HCT116 (cell line): ENCODE results near the gene TENM3. TPM values are rescaled to one million over a fixed set of nuclear protein-coding genes. Genes with fewer than 3 reads are reported as not detected.

ENCODE experiments used
- ATAC-seq: fragments of 200-7000 bp; cut with Tn5 transposase; 2 replicates; pipeline ENCODE4 v1.9.1; 2020; ENCODE audit warnings: mild to moderate bottlenecking, moderate library complexity
- BruUV-seq: library from RNA; stranded (reverse); fragments of 400-500 nt; replicated peaks from 2 replicates; lab custom pipeline; 2021; lab: Mats Ljungman, UMichigan
- CTCF ChIA-PET: fragments of 300-600 bp; sonication (Branson Sonifier 250); formaldehyde crosslinking; loops from one replicate; lab custom pipeline; 2021; ENCODE audit warnings: antibody characterized with exemption; lab: Charles Lee
- POLR2A ChIA-PET: fragments of 300-600, 350-600 bp; sonication (Branson Sonifier 250); formaldehyde crosslinking; loops from one replicate; lab custom pipeline; 2021; ENCODE audit warnings: antibody characterized with exemption; lab: Charles Lee
- RAD21 ChIA-PET, 2 experiments: fragments of 300-600 bp; sonication (Branson Sonifier 250); formaldehyde crosslinking; loops; one replicate each; lab custom pipeline; 2023; ENCODE audit warnings: low total read pairs in 2 of 2; ENCODE audit not compliant: uncharacterized antibody in 2 of 2, unreplicated experiment in 2 of 2, low non-redundant PET in 1 of 2; lab: Charles Lee
- DNase-seq: peaks from one replicate; pipeline ENCODE4 v3.0.0-alpha.2; 2010; ENCODE audit warnings: low read depth, low spot score
- H2AFZ ChIP-seq: fragments of 200-600 bp; shearing (Covaris generic), sonication (generic); 2 replicates; pipeline ENCODE4 v1.6.1; 2017; ENCODE audit warnings: low read depth, mixed run types, mixed read lengths, antibody characterized with exemption, low read length; ENCODE audit not compliant: poor library complexity, severe bottlenecking
- H3K27ac ChIP-seq: 2 replicates; pipeline ENCODE4 v1.5.1; 2012; ENCODE audit warnings: low read depth, low read length
- H3K27me3 ChIP-seq: fragments of 200-600 bp; sonication (generic); 2 replicates; pipeline ENCODE4 v1.6.1; 2016; ENCODE audit warnings: mixed run types, low read length, mixed read lengths; ENCODE audit not compliant: insufficient read depth
- H3K36me3 ChIP-seq, 2 experiments: fragments of 200-500 bp in 1 of 2; fragments of 200-600 bp in 1 of 2; sonication (Bioruptor generic) in 1 of 2; sonication (generic) in 1 of 2; 2 replicates each; pipeline versions ENCODE4 v1.5.1 to v1.6.1; 2014 to 2016; ENCODE audit warnings: low read length in 2 of 2, inconsistent platforms in 1 of 2, mixed read lengths in 1 of 2, mixed run types in 1 of 2; ENCODE audit not compliant: insufficient read depth in 2 of 2, control insufficient read depth in 1 of 2
- H3K4me1 ChIP-seq, 2 experiments: fragments of 200-600 bp in 1 of 2; sonication (generic) in 1 of 2; 2 replicates each; pipeline versions ENCODE4 v1.5.1 to v1.6.1; 2012 to 2017; ENCODE audit warnings: low read length in 2 of 2, inconsistent platforms in 1 of 2, mild to moderate bottlenecking in 1 of 2, mixed read lengths in 1 of 2, mixed run types in 1 of 2, moderate library complexity in 1 of 2; ENCODE audit not compliant: insufficient read depth in 2 of 2, control insufficient read depth in 1 of 2
- H3K4me2 ChIP-seq: fragments of 200-600 bp; sonication (generic); 2 replicates; pipeline ENCODE4 v1.6.1; 2017; ENCODE audit warnings: mixed run types, low read length, mixed read lengths
- H3K4me3 ChIP-seq, 2 experiments: fragments of 200-600 bp in 1 of 2; sonication (generic) in 1 of 2; replicated peaks in 1 of 2; 2 replicates each; pipeline ENCODE4 v1.5.1; 2011 to 2016; ENCODE audit warnings: low read length in 2 of 2, control low read depth in 1 of 2, low read depth in 1 of 2, mild to moderate bottlenecking in 1 of 2, mixed read lengths in 1 of 2, mixed run types in 1 of 2
- H3K79me2 ChIP-seq: fragments of 200-600 bp; sonication (generic); 2 replicates; pipeline ENCODE4 v1.6.1; 2017; ENCODE audit warnings: mild to moderate bottlenecking, mixed run types, low read length, moderate library complexity, mixed read lengths; ENCODE audit not compliant: insufficient read depth
- H3K9ac ChIP-seq: fragments of 200-600 bp; sonication (generic); 2 replicates; pipeline ENCODE4 v1.6.1; 2016; ENCODE audit warnings: low read length, mixed read lengths
- H3K9me2 ChIP-seq: fragments of 200-600 bp; sonication (generic), shearing (Covaris generic); 2 replicates; pipeline ENCODE4 v1.6.1; 2017; ENCODE audit warnings: mixed run types, mild to moderate bottlenecking, moderate library complexity; ENCODE audit not compliant: insufficient read depth
- H3K9me3 ChIP-seq, 2 experiments: fragments of 200-500 bp in 1 of 2; fragments of 200-600 bp in 1 of 2; sonication (Bioruptor generic) in 1 of 2; sonication (generic) in 1 of 2; 2 replicates each; pipeline ENCODE4 v1.6.1; 2014 to 2017; ENCODE audit warnings: low read length in 2 of 2, mixed read lengths in 2 of 2, inconsistent platforms in 1 of 2, low read depth in 1 of 2, mild to moderate bottlenecking in 1 of 2, mixed run types in 1 of 2, moderate library complexity in 1 of 2; ENCODE audit not compliant: control insufficient read depth in 1 of 2, insufficient read depth in 1 of 2
- H4K20me1 ChIP-seq: fragments of 200-600 bp; sonication (generic), shearing (Covaris generic); 2 replicates; pipeline ENCODE4 v1.6.1; 2017; ENCODE audit warnings: mixed run types, mild to moderate bottlenecking, moderate library complexity; ENCODE audit not compliant: insufficient read depth
- ATF3 ChIP-seq: IDR thresholded peaks from 2 replicates; pipeline ENCODE4 v1.6.1; 2012
- CBX3 ChIP-seq: IDR thresholded peaks from 2 replicates; pipeline ENCODE4 v1.6.1; 2012; ENCODE audit warnings: low read depth
- EZH2 ChIP-seq: fragments of 200-600 bp; sonication (generic); IDR thresholded peaks from 2 replicates; pipeline ENCODE4 v1.6.1; 2017; ENCODE audit warnings: antibody characterized with exemption, mixed run types
- EZH2phosphoT487 ChIP-seq: fragments of 200-600 bp; IDR thresholded peaks from 2 replicates; pipeline ENCODE4 v1.6.1; 2018; ENCODE audit warnings: antibody characterized with exemption, borderline replicate concordance
- FOSL1 ChIP-seq: IDR thresholded peaks from 2 replicates; pipeline ENCODE4 v1.6.1; 2012; ENCODE audit warnings: low read depth
- JUND ChIP-seq: IDR thresholded peaks from 2 replicates; pipeline ENCODE4 v1.6.1; 2012
- POLR2A ChIP-seq: IDR thresholded peaks from 2 replicates; pipeline ENCODE4 v1.7.0; 2011; ENCODE audit warnings: borderline replicate concordance; ENCODE audit not compliant: insufficient read depth, insufficient read length; ENCODE audit errors: extremely low read depth
- POLR2AphosphoS5 ChIP-seq: IDR thresholded peaks from 2 replicates; pipeline ENCODE4 v1.6.1; 2011; ENCODE audit warnings: mild to moderate bottlenecking, low read depth, low read length, moderate library complexity
- RAD21 ChIP-seq: IDR thresholded peaks from 2 replicates; pipeline ENCODE4 v1.6.1; 2012; ENCODE audit warnings: low read depth, mild to moderate bottlenecking
- SIN3A ChIP-seq: IDR thresholded peaks from 2 replicates; pipeline ENCODE4 v1.6.1; 2012; ENCODE audit warnings: low read depth
- SP1 ChIP-seq: IDR thresholded peaks from 2 replicates; pipeline ENCODE4 v1.6.1; 2012; ENCODE audit warnings: low read depth
- ZBTB33 ChIP-seq: IDR thresholded peaks from 2 replicates; pipeline ENCODE4 v1.6.1; 2011; ENCODE audit warnings: mild to moderate bottlenecking, low read length, moderate library complexity; ENCODE audit not compliant: insufficient replicate concordance; ENCODE audit errors: extremely low read depth
- intact Hi-C: fragments of 100-400 bp; cut with micrococcal nuclease; formaldehyde crosslinking; loops from 2 replicates; pipeline ENCODE4 v1.10.0; 2022
- total RNA-seq: library from RNA; stranded (reverse); gene quantifications from one replicate; pipeline ENCODE4 v1.2.1, GENCODE V29; 2021; ENCODE audit not compliant: unreplicated experiment
- TF ChIP-seq, protein P1 (sequence below): IDR thresholded peaks from 2 replicates; pipeline ENCODE4 v1.6.1; 2012; ENCODE audit warnings: low read depth
- TF ChIP-seq, protein P2 (sequence below): IDR thresholded peaks from 2 replicates; pipeline ENCODE4 v1.6.1; 2012
- TF ChIP-seq, protein P3 (sequence below), 3 experiments: fragments of 200-600 bp in 1 of 3; sonication (generic) in 1 of 3; IDR thresholded peaks in 2 of 3; conservative IDR thresholded peaks in 1 of 3; 2 replicates each; pipeline ENCODE4 v1.5.1; 2012 to 2017; ENCODE audit warnings: low read depth in 2 of 3, low read length in 2 of 3, antibody characterized with exemption in 1 of 3, borderline replicate concordance in 1 of 3, control low read depth in 1 of 3, mild to moderate bottlenecking in 1 of 3, mixed read lengths in 1 of 3, mixed run types in 1 of 3, moderate library complexity in 1 of 3; ENCODE audit not compliant: insufficient read depth in 1 of 3

TENM3 gene
- total RNA-seq, 1 experiment from 2014 or later, result 0.54 TPM

DNA sequence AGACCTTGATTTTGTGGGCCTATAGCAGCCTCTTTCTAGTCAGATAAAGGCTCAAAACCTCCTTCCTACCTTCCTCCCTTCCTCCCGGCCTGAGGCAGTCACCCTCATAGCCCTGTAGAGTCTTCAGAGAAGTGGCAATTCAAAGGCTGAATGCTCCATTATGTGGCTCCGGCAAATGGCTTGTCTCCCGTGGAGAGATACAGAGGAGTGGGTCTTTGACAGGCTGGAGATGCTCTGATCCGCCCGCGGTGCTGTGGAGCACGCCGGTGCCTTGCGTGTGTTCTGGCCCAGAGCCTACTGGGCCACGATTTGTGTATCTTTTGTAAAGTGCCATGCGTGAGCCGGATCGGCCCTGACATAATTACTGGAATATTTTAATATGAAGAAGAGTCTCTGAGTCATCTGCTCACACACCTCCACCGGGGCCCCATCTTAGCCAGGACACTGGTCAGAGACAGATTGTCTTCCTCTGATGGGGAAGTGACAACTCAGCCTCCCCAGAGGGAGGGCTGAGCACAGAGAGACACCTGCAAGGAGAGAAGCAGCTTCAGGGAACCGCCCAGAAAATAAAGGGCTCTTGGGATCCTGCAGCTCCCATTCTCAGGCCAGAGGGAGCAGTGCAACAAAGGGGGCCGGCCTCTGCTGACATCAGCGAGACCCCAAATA is 585.3 kb downstream of the TENM3 start:
- BruUV-seq, result no TSS peak
- DNase-seq (no peak), ATAC-seq (no peak)
- Histone ChIP-seq H3K36me3 (no peaks in the 10 kb centered on the region), H3K9me3 (no peaks in the 10 kb centered on the region), H2AFZ (no peak overlapping the region), H3K9ac (no peak overlapping the region), H3K4me1 (no peaks in the 10 kb centered on the region), H3K4me3 (no peak overlapping the region), H3K4me2 (no peak overlapping the region), H4K20me1 (no peaks in the 10 kb centered on the region), H3K79me2 (no peaks in the 10 kb centered on the region), H3K9me2 (no peaks in the 10 kb centered on the region), H3K27ac (no peak overlapping the region), H3K27me3 (peaks cover 10% of the 10 kb centered on the region; the same call in 1 of the 2 replicates)
- TF ChIP-seq EZH2 (no peak), EZH2phosphoT487 (no peak), FOSL1 (no peak), JUND (no peak), POLR2A (no peak), ATF3 (no peak), ZBTB33 (no peak), RAD21 (no peak), POLR2AphosphoS5 (no peak), SP1 (no peak), SIN3A (no peak), CBX3 (no peak)
- TF ChIP-seq, protein P1, sequence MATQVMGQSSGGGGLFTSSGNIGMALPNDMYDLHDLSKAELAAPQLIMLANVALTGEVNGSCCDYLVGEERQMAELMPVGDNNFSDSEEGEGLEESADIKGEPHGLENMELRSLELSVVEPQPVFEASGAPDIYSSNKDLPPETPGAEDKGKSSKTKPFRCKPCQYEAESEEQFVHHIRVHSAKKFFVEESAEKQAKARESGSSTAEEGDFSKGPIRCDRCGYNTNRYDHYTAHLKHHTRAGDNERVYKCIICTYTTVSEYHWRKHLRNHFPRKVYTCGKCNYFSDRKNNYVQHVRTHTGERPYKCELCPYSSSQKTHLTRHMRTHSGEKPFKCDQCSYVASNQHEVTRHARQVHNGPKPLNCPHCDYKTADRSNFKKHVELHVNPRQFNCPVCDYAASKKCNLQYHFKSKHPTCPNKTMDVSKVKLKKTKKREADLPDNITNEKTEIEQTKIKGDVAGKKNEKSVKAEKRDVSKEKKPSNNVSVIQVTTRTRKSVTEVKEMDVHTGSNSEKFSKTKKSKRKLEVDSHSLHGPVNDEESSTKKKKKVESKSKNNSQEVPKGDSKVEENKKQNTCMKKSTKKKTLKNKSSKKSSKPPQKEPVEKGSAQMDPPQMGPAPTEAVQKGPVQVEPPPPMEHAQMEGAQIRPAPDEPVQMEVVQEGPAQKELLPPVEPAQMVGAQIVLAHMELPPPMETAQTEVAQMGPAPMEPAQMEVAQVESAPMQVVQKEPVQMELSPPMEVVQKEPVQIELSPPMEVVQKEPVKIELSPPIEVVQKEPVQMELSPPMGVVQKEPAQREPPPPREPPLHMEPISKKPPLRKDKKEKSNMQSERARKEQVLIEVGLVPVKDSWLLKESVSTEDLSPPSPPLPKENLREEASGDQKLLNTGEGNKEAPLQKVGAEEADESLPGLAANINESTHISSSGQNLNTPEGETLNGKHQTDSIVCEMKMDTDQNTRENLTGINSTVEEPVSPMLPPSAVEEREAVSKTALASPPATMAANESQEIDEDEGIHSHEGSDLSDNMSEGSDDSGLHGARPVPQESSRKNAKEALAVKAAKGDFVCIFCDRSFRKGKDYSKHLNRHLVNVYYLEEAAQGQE, result no peak
- TF ChIP-seq, protein P2, sequence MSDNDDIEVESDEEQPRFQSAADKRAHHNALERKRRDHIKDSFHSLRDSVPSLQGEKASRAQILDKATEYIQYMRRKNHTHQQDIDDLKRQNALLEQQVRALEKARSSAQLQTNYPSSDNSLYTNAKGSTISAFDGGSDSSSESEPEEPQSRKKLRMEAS, result no peak
- TF ChIP-seq, protein P3, sequence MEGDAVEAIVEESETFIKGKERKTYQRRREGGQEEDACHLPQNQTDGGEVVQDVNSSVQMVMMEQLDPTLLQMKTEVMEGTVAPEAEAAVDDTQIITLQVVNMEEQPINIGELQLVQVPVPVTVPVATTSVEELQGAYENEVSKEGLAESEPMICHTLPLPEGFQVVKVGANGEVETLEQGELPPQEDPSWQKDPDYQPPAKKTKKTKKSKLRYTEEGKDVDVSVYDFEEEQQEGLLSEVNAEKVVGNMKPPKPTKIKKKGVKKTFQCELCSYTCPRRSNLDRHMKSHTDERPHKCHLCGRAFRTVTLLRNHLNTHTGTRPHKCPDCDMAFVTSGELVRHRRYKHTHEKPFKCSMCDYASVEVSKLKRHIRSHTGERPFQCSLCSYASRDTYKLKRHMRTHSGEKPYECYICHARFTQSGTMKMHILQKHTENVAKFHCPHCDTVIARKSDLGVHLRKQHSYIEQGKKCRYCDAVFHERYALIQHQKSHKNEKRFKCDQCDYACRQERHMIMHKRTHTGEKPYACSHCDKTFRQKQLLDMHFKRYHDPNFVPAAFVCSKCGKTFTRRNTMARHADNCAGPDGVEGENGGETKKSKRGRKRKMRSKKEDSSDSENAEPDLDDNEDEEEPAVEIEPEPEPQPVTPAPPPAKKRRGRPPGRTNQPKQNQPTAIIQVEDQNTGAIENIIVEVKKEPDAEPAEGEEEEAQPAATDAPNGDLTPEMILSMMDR (IDR thresholded peaks at IDR 0.05 in 2 of 3, conservative IDR thresholded peaks at IDR 0.05 in 1 of 3; ENCODE audit: borderline replicate concordance in 1 of 3, insufficient read depth in 1 of 3, low read depth in 2 of 3, low read length in 2 of 3), result no peak
- ChIA-PET POLR2A (no interaction called here), CTCF (no interaction called here), RAD21 (no interaction called here)
- intact Hi-C loops, result no loop called here
